GM12878 (cell line): ENCODE results near the gene RAB10. TPM values are rescaled to one million over a fixed set of nuclear protein-coding genes. Genes with fewer than 3 reads are reported as not detected.

ENCODE experiments used
- CHD4 ChIP-seq: fragments of 200-600 bp; sonication (generic); IDR thresholded peaks from 2 replicates; pipeline ENCODE4 v1.6.1; 2016; ENCODE audit warnings: mild to moderate bottlenecking
- ESRRA ChIP-seq: IDR thresholded peaks from 2 replicates; pipeline ENCODE4 v1.6.1; 2012; ENCODE audit warnings: mild to moderate bottlenecking, low read length, improper control_type of control experiment
- ETV6 ChIP-seq, 2 experiments: fragments of 450-650 bp in 1 of 2; IDR thresholded peaks in 1 of 2; conservative IDR thresholded peaks in 1 of 2; 2 replicates each; pipeline ENCODE4 v1.6.1; 2014; ENCODE audit warnings: antibody characterized with exemption in 1 of 2, borderline replicate concordance in 1 of 2, low read depth in 1 of 2, mild to moderate bottlenecking in 1 of 2, moderate library complexity in 1 of 2
- FOXM1 ChIP-seq: IDR thresholded peaks from 2 replicates; pipeline ENCODE4 v1.6.1; 2012; ENCODE audit warnings: low read depth, mild to moderate bottlenecking, inconsistent platforms, low read length, moderate library complexity
- KAT2A ChIP-seq: conservative IDR thresholded peaks from 2 replicates; pipeline ENCODE4 v1.6.1; 2011; ENCODE audit warnings: low read depth, low read length; ENCODE audit not compliant: control insufficient read depth
- RAD21 ChIP-seq: IDR thresholded peaks from 2 replicates; pipeline ENCODE4 v1.6.1; 2011; ENCODE audit warnings: mild to moderate bottlenecking, low read depth, low read length, moderate library complexity; ENCODE audit not compliant: insufficient read depth
- SMC3 ChIP-seq: IDR thresholded peaks from 2 replicates; pipeline ENCODE4 v1.6.1; 2011; ENCODE audit warnings: low read length, improper control_type of control experiment, borderline replicate concordance
- YY1 ChIP-seq: IDR thresholded peaks from 2 replicates; pipeline ENCODE4 v1.6.1; 2011; ENCODE audit warnings: low read depth, mild to moderate bottlenecking, low read length
- ZSCAN29 ChIP-seq: fragments of 450-650 bp; IDR thresholded peaks from 2 replicates; pipeline ENCODE4 v1.6.1; 2017; ENCODE audit warnings: mild to moderate bottlenecking, moderate library complexity
- polyA plus RNA-seq, 11 experiments: library from polyadenylated mRNA; depleted of rRNA in 4 of 11; unstranded in 6 of 11; stranded (reverse) in 5 of 11; fragments of >200 nt; fragmentation: Nextera tagmentation in 4 of 11; fragmentation: Illumina TruSeq in 1 of 11; extraction: Ambion mirVana in 4 of 11; extraction: Trizol in 1 of 11; gene quantifications; 1 replicate in 1 of 11; 2 replicates in 10 of 11; pipeline versions ENCODE4 v1.2.1 to v1.2.3, GENCODE V29; 2011 to 2016; ENCODE audit warnings: inconsistent platforms in 2 of 11, missing spikeins in 2 of 11, low read depth in 1 of 11
- total RNA-seq, 4 experiments: library from RNA; depleted of rRNA in 3 of 4; stranded (reverse); fragments of >200 nt in 3 of 4; fragmentation: Illumina TruSeq in 1 of 4; extraction: Trizol in 1 of 4; gene quantifications; 2 replicates each; pipeline versions ENCODE4 v1.2.1 to v1.2.3, GENCODE V29; 2013 to 2021
- TF ChIP-seq, protein P1 (sequence below): fragments of 450-650 bp; IDR thresholded peaks from 2 replicates; pipeline ENCODE4 v1.6.1; 2017; ENCODE audit warnings: mild to moderate bottlenecking, low read depth, inconsistent platforms; ENCODE audit not compliant: poor library complexity, severe bottlenecking
- TF ChIP-seq, protein P2 (sequence below): IDR thresholded peaks from 2 replicates; pipeline ENCODE4 v1.6.1; 2012; ENCODE audit warnings: improper control_type of control experiment, low read depth, low read length; ENCODE audit not compliant: insufficient replicate concordance

RAB10 gene
- total and polyA plus RNA-seq, 10 of the 15 experiments (the other 5 are each of a cell fraction or from before 2014, with no cell fraction given) = 13.3 to 109 (median 82.0) TPM

DNA sequence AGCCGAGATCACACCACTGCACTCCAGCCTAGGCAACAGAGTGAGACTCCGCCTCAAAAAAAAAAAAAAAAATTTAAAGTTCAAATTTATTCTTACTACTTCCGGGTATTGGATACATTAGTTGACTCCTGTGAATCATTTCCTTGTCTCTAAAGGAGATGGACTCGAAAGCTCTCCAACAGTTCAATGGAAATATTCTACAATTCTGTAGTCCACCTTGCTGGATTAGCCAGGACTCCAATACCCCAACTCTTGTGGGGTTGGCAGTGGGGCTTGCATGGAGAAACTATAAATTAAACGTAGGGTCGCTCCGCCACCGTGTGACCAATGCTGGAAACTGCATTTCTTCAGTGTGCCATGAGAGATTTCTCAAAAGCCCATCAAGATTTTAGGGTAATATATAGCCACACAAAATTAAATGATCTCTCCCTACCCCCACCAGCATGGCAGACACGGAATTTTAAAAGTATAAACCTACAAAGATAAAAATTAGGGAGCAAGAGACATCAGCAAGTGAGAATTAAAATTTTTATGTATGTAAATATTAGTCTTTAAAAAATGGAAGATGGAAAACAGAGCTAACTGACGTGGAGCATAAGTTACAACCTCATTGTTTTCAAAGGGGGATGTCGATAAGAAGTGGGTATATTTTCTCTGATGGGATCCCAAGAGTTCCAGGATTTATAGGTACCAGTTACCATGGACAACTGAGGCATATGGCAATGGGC, 111.2 kb downstream of the RAB10 start (continued):
- TF ChIP-seq, protein P1, sequence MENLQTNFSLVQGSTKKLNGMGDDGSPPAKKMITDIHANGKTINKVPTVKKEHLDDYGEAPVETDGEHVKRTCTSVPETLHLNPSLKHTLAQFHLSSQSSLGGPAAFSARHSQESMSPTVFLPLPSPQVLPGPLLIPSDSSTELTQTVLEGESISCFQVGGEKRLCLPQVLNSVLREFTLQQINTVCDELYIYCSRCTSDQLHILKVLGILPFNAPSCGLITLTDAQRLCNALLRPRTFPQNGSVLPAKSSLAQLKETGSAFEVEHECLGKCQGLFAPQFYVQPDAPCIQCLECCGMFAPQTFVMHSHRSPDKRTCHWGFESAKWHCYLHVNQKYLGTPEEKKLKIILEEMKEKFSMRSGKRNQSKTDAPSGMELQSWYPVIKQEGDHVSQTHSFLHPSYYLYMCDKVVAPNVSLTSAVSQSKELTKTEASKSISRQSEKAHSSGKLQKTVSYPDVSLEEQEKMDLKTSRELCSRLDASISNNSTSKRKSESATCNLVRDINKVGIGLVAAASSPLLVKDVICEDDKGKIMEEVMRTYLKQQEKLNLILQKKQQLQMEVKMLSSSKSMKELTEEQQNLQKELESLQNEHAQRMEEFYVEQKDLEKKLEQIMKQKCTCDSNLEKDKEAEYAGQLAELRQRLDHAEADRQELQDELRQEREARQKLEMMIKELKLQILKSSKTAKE = peak; percentile 29
- TF ChIP-seq ZSCAN29 (no peak), ESRRA (no peak), FOXM1 (peak; percentile 50; the same call in 1 of the 2 replicates), RAD21 (peak; percentile 95), CHD4 (no peak), KAT2A (no peak), YY1 (peak; percentile 70; the same call in 1 of the 2 replicates), SMC3 (peak; percentile 98), ETV6 (conservative IDR thresholded peaks at IDR 0.05 in 1 of 2, IDR thresholded peaks at IDR 0.05 in 1 of 2; ENCODE audit: borderline replicate concordance in 1 of 2, low read depth in 1 of 2) (no peak)
- TF ChIP-seq, protein P2, sequence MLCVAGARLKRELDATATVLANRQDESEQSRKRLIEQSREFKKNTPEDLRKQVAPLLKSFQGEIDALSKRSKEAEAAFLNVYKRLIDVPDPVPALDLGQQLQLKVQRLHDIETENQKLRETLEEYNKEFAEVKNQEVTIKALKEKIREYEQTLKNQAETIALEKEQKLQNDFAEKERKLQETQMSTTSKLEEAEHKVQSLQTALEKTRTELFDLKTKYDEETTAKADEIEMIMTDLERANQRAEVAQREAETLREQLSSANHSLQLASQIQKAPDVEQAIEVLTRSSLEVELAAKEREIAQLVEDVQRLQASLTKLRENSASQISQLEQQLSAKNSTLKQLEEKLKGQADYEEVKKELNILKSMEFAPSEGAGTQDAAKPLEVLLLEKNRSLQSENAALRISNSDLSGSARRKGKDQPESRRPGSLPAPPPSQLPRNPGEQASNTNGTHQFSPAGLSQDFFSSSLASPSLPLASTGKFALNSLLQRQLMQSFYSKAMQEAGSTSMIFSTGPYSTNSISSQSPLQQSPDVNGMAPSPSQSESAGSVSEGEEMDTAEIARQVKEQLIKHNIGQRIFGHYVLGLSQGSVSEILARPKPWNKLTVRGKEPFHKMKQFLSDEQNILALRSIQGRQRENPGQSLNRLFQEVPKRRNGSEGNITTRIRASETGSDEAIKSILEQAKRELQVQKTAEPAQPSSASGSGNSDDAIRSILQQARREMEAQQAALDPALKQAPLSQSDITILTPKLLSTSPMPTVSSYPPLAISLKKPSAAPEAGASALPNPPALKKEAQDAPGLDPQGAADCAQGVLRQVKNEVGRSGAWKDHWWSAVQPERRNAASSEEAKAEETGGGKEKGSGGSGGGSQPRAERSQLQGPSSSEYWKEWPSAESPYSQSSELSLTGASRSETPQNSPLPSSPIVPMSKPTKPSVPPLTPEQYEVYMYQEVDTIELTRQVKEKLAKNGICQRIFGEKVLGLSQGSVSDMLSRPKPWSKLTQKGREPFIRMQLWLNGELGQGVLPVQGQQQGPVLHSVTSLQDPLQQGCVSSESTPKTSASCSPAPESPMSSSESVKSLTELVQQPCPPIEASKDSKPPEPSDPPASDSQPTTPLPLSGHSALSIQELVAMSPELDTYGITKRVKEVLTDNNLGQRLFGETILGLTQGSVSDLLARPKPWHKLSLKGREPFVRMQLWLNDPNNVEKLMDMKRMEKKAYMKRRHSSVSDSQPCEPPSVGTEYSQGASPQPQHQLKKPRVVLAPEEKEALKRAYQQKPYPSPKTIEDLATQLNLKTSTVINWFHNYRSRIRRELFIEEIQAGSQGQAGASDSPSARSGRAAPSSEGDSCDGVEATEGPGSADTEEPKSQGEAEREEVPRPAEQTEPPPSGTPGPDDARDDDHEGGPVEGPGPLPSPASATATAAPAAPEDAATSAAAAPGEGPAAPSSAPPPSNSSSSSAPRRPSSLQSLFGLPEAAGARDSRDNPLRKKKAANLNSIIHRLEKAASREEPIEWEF = no peak
